Umbilical cord (tissue), 2 donors: ENCODE measurements around the gene TIMM13. TPM values are rescaled to one million over a fixed set of nuclear protein-coding genes. Genes with fewer than 3 reads are reported as not detected.
"Not testable (repeated sequence)": the region's sequence is repeated elsewhere in the genome, so short reads cannot be mapped to it uniquely, and the experiment has no call there.

Source experiments
- DNase-seq: peaks from one replicate; pipeline ENCODE4 v3.0.0-alpha.2; 2015; ENCODE audit warnings: low spot score
- total RNA-seq: library from RNA; depleted of rRNA; stranded (reverse); fragments of >200 nt; gene quantifications from one replicate; pipeline ENCODE4 v1.2.3, GENCODE V29; 2014; ENCODE audit warnings: low replicate concordance; ENCODE audit not compliant: insufficient read depth

Gene TIMM13
- total RNA-seq, 1 donor from 2014 or later = 19.7 TPM

DNA sequence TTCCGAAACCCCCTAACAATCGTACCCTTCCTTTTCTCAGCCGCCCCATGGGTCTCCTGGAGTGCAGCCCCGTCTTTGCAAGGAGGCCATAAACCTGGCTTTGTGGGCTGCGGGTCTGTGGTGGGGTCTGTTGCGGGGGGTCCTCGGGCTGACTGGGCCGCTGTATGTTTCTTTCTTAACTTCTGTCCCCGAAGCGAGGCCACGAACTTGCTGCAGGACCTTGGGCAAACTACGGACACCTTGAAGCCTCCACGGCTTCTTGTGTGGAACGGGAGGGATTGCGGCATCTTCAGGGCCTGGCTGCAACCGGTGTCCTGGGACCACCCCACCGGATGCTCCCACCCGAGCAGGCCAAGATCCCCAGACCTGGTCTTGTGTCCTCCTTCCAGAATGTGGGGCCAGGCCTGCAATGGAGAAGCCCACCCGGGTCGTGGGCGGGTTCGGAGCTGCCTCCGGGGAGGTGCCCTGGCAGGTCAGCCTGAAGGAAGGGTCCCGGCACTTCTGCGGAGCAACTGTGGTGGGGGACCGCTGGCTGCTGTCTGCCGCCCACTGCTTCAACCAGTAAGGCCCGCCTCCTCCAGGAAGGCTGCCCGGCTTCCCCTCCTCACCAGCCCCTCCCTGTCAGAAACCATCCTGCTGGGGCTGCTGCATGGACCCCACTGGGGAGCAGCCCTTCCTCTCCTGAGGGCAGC is 12.0 kb downstream of the TIMM13 start:
- no peak for DNase-seq

DNA sequence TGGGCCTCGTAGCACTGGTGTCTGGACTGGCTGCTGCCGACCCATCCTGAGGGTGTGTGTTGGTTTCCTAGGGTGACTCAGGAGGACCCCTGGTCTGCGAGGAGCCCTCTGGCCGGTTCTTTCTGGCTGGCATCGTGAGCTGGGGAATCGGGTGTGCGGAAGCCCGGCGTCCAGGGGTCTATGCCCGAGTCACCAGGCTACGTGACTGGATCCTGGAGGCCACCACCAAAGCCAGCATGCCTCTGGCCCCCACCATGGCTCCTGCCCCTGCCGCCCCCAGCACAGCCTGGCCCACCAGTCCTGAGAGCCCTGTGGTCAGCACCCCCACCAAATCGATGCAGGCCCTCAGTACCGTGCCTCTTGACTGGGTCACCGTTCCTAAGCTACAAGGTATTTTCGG is 13.8 kb downstream of the TIMM13 start:
- no peak for DNase-seq

DNA sequence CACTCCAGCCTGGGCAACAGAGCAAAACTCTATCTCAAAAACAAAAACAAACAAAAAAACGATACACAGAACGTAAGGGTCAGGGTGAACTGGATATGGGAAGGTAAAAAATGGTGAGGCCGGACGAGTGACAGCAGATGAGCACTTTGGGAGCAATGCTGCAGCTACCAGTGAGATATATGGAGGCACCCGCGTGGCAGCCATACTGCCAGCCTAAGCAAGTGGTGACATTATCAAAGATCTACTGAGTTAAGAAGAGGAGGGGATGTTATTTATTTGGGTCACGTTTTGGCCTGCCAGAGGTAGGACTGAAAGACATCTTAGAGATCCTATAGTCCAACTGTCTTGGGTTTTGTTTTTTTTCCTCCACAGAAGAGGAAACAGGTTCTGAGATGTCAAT is 14.2 kb downstream of the TIMM13 start:
- no peak for DNase-seq

DNA sequence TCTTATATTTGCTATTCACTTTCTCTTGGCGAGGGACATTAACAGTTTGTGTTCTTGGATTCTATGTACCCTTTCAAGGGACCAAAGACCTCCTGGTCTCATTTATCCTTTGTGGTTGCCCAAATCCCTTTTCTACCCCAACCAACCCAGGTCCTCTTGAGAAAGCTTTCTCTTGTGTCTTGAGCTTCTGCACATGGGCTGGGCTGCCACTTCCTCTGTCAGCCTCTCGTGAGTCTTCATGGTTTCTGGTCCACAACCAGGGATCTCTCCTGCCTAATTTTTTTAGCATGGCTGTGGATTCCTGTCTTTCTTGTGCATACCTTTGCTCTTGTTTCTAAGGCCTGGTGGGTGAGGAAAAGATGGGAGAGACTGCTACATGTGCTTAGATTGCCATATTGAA is 14.9 kb downstream of the TIMM13 start:
- no peak for DNase-seq

DNA sequence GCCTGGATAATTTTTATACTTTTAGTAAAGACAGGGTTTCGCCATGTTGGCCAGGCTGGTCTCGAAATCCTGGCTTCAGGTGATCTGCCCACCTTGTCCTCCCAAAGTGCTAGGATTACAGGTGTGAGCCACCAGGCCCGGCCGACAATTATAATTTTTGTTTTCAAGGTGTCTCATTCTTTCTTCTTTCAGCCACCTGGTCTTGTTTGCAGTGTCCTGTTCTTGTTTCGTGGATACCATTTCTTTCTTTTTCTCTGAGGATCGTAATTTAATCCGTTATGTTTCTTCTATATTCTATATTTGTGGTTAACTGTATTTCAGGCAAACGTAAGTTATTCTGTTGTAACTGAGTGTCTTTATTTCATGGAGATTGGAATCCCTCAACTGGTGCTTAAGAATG is 15.7 kb downstream of the TIMM13 start:
- DNase-seq = no peak

DNA sequence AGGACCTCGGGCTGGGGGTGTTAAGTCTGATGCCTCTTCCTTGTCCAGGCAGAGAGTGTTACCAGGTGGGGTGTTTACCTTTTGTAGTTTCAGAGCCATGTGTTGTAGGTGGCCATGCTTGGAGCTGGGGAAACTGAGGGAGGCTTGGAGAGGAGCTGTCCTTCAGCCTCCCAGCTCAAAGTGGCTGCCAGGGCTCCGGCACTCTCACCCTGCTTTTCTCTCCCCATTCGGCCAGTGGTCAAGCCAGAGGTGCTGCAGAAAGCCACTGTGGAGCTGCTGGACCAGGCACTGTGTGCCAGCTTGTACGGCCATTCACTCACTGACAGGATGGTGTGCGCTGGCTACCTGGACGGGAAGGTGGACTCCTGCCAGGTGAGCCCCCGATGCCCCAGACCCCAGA is 17.4 kb downstream of the TIMM13 start:
- no peak for DNase-seq

DNA sequence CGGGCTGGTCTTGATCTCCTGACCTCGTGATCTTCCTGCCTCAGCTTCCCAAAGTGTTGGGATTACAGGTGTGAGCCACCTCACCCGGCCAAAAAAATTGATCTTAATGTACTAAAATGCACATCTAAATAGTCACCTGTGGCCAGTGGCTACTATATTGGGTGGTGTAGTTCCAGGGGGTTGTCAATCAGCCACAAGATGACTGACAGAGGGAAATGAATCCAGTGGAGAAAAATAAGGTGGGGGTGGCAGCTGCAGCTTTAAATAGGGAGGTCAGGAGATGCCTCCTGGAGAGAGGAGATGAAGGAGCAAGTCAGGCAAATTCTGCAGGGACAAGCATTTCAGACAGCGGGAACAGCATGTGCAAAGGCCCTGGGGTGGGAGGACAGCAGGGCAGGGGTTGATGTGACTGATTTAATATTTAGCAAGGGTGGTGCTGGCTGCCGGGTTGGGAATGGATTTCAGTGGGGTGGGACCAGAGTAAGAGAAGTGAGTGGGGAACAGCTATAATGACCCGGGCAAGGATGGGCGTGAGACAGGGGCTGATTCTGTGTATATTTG is 18.0 kb downstream of the TIMM13 start:
- no peak for DNase-seq

DNA sequence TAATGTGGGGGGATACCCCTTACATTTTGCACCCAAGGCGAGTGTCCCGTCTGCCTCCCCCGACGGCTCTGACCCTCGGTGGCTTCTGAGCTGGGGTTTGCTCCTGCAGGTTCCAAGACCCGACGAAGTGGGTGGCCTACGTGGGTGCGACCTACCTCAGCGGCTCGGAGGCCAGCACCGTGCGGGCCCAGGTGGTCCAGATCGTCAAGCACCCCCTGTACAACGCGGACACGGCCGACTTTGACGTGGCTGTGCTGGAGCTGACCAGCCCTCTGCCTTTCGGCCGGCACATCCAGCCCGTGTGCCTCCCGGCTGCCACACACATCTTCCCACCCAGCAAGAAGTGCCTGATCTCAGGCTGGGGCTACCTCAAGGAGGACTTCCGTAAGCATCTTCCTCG is 19.1 kb downstream of the TIMM13 start:
- DNase-seq = no peak

DNA sequence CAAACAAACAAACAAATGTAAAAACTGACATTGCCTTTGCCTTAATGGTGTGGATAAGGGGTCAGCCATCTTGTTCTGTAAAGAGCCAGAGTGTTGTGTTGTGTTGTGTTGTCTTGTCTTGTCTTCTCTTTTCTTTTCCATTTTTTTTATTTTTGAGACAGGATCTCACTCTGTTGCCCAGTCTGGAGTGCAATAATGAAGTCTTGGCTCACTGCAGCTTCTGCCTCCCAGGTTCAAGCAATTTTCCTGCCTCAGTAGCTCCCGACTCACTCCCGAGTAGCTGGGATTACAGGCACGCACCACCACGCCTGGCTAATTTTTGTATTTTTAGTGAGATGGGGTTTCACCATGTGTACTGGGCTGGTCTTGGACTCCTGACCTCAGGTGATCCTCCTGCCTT is 27.8 kb downstream of the TIMM13 start:
- DNase-seq = no peak

DNA sequence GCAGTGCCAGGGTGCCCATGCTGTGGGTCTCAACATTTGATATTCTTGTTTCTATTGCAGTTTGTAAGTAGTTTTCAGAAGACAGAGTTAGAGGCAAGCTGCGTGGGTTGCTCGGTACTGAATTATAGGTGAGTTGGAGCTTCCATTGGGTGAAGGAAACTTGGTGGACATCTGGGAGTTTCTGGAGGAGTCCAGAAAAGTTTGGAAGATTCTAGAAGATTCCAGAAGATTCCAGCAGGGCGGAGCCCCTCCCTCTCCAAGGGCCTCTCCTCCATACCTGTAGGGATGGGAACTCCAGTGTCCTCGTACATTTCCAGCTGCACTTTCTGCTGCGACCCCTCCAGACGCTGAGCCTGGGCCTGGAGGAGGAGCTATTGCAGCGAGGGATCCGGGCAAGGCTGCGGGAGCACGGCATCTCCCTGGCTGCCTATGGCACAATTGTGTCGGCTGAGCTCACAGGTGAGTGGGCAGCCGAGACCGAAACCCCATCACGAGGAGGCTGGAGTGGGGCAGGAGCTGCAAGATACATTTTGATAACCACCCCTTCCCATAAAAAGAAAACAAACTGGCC is 28.6 kb downstream of the TIMM13 start:
- DNase-seq = no peak

DNA sequence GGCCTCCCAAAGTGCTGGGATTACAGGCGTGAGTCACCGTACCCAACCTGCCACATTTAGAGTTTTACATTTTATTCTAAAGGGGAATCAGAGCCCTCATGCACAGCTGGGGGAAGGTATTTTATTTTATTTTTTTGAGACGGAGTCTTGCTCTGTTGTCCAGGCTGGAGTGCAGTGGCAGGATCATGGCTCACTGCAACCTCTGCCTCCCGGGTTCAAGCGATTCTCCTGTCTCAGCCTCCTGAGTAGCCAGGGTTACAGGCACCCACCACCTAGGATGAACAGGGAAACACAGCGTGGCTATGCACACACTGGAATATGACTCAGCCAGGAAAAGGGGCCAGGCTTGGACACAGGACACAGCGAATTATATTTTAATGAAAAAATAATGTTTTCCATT is 30.2 kb downstream of the TIMM13 start:
- DNase-seq = not testable (repeated sequence)

DNA sequence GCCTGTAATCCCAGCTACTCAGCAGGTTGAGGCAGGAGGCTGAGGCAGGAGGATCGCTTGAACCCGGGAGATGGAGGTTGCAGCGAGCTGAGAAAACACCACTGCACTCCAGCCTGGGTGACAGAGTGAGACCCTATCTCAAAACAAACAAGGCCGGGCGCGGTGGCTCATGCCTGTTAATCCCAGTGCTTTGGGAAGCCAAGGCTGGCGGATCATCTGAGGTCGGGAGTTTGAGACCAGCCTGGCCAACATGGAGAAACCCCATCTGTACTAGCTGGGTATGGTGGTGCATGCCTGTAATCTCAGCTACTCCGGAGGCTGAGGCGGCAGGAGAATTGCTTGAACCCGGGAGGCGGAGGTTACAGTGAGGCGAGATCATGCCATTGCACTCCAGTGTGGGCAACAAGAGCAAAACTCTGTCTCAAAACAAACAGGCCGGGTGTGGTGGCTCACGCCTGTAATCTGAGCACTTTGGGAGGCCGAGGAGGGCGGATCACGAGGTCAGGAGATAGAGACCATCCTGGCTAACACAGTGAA is 32.0 kb downstream of the TIMM13 start:
- DNase-seq = not testable (repeated sequence)

DNA sequence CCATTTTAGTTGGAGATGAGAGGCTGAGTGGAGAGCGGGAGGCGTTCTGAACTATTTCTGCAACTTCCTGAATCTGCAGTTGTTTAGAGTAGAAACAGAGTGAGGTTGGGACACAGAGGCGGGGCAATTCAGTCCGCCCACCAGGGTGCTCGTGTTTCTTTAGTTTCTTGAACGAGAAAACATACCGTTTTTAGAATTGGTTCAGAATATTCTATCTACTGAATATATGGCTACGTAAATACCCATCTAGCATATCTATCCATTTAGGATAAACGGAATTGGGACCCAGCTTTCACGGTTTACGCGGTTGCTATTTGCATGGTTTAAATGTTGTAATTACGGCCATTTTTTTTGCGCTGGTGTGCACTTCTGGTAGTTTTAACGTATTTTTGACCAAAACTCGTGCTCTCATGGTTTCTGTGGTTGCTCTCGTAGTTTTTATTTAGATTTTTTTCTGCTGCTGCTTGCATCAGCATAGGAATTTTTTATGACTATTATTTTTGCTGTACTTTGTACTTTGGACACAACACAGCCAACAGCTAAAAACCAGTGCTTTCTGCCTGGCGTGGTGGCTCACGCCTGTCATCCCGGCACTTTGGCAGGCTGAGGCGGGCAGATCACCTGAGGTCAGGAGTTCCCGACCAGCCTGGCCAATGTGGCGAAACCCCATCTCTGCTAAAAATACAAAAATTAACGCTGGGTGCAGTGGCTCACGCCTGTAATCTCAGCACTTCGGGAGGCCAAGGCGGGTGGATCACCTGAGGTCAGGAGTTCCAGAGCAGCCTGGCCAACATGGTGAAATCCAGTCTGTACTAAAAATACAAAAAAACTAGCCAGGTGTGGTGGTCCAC is 32.7 kb downstream of the TIMM13 start:
- DNase-seq = no peak

DNA sequence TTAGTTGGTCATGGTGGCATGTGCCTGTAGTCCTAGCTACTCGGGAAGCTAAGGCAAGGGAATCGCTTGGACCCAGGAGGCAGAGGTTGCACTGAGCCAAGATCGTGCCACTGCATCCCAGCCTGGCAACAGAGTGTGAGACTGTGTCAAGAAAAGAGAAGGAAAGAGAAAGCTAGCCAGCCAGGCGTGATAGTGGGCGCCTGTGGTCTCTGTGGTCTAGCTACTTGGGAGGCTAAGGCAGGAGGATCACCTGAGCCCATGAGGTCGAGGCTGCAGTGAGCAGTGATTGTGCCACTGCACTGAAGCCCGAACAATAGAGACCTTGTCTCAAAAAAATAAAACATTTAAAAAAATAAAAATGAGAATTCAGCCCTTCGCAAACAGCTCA is 33.3 kb downstream of the TIMM13 start:
- no peak for DNase-seq

DNA sequence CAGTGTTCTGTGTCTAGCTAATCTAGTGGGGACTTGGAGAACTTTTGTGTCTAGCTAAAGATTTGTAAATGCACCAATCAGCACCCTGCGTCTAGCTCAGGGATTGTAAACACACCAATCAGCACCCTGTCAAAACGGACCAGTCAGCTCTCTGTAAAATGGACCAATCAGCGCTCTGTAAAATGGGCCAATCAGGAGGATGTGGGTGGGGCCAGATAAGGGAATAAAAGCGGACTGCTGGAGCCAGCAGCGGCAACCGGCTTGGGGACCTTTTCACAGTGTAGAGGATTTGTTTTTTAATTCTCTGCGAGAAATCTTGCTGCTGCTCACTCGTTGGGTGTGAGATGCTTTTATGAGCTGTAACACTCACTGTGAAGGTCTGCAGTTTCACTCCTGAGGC is 34.5 kb downstream of the TIMM13 start:
- not testable (repeated sequence) for DNase-seq

DNA sequence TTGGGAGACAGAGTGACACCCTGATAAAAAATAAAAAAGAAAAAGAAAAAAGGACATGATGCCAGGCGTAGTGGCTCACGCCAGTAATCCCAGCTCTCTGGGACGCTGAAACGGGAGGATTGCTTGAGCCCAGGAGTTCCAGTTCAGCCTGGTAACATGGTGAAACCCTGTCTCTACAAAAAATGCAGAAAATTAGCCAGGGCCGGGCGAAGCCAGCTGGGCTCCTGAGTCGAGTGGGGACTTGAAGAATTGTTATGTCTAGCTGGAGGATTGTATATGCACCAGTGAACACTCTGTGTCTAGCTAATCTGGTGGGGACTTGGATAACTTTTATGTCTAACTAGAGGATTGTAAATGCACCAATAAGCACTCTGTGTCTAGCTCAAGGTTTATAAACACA is 35.0 kb downstream of the TIMM13 start:
- DNase-seq = no peak

DNA sequence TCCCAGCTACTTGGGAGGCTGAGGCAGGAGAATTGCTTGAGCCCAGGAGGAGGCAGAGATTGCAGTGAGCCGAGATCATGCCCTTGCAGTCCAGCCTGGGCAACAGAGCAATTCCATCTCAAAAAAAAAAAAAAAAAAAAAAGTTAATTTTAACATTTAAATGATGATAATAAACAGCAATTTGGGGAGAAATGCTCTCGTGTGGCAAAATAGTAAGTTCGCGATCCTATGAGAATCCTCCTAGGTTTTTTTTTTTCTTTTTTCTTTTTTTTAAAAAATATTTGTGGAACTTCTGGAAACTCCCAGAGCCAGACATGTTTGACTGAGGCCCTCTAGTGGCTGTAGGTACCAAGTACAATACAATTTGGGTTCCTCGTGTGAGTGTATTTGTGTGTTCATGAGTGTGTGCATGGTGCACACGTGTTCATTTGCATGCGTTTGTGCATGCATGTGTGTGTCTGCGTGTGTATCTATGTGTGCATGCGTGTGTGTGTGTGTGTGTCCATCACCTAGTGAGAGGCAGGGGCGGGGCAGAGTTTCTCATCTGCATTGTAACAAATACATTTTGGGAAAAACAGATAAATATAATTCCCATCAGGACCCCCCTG is 36.2 kb downstream of the TIMM13 start:
- peak; percentile 65 for DNase-seq

DNA sequence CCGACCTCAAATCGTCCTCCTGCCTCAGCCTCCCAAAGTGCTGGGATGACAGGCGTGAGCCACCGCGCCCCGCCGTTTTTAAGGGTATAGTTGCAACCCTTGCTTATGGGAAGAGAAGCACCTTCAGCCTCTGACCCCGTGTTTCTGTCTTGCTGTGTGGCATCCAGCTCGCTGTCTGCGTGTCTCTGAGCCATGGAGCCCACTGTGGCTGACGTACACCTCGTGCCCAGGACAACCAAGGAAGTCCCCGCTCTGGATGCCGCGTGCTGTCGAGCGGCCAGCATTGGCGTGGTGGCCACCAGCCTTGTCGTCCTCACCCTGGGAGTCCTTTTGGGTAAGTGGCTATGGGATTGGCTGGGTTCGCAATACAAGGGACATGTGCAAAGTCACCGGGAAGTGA is 37.8 kb downstream of the TIMM13 start:
- no peak for DNase-seq

DNA sequence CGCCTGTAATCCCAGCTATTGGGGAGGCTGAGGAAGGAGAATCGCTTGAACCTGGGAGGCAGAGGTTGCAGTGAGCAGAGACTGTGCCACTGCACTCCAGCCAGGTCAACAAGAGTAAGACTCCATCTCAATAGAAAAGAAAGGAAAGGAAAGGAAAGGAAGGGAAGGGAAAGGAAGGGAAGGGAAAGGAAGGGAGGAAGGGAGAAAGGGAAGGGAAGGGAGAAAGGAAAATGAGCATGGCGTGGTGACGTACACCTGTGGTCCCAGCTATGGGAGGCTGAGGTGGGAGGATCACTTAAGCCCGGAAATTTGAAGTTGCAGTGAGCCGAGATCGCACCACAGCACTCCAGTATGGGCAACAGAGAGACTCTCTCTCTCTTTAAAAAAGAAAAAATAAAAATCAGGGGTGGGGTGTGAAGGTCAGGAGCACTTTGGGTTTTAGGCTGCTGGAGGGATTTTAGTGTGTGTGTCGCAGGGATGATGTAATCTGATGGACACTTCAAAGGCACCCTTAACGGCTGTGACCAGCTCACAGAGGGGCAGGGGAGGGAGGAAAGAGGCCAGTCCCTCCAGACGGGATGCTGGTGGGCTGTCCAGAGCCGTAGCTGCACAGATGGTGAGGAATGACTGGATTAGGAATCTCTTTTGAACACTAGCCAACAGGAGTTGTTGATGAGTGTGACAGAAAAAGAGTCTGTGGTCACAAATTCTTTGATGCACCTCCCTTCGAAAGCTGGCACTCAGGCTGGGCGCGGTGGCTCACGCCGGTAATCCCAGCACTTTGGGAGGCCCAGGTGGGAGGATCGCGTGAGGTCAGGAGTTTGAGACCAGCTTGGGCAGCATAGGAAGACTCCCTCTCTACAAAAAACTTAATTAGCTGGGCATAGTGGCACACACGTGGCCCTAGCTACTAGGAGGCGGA is 39.8 kb downstream of the TIMM13 start:
- DNase-seq = no peak

DNA sequence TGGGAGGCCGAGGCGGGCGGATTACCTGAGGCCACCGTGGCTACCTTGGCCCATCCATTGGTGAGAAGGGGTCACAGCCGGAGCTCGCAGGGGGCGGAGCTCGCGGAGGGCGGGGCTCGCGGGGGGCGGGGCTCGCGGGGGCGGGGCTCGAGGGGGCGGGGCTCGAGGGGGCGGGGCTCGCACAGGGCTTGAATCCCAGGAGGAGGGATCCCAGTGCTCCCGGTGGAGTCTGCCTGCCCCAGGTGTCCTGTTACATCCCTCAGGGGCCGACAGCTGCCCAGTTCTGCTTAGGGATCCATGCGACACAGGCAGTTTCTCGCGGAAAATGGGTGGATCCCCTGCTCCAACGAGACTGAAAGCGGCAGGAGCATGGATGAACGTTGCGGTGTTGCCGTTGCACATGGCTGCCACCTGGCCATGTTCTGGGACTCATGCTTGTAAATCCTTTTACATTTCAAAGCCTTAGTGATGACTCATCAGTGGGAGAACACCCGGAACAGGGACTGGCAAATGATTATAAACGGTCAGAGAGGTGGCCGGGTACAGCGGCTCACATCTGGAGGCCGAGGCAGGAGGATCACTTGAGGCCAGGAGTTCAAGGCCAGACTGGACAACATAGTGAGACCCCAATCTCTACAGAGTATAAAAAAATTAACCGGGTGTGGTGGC is 42.2 kb downstream of the TIMM13 start:
- peak; percentile 34 for DNase-seq
